Activated T-helper 2 cell treated with anti-CD3 and anti-CD28 coated beads, Interferon-gamma antibody, Interleukin-2, Interleukin-4, amounts not matched to agents 10 μg/mL and 5 μg/mL and 100 μg/mL, durations not matched to agents 14 hours and 24 hours and 36 hours (primary cell): Measurements from ENCODE around the gene HSPA5. TPM values are rescaled to one million over a fixed set of nuclear protein-coding genes. Genes with fewer than 3 reads are reported as not detected.
A peak's percentile ranks its signal among the peaks of the same experiment; 100 is the strongest.
"Not testable (repeated sequence)": the region's sequence is repeated elsewhere in the genome, so short reads cannot be mapped to it uniquely, and the experiment has no call there.

ENCODE experiments used
- DNase-seq: peaks from one replicate; pipeline ENCODE4 v3.0.0; 2021; ENCODE audit warnings: low spot score
- H3K27ac Mint-ChIP-seq: one replicate; pipeline ENCODE4 v1.8.0; 2021; ENCODE audit warnings: mixed read lengths
- H3K27me3 Mint-ChIP-seq: one replicate; pipeline ENCODE4 v1.8.0; 2021; ENCODE audit warnings: low read depth, mixed read lengths
- H3K36me3 Mint-ChIP-seq: one replicate; pipeline ENCODE4 v1.8.0; 2021; ENCODE audit warnings: low read depth, mixed read lengths
- H3K4me1 Mint-ChIP-seq: one replicate; pipeline ENCODE4 v1.8.0; 2021; ENCODE audit warnings: low read depth, mixed read lengths
- H3K4me3 Mint-ChIP-seq: one replicate; pipeline ENCODE4 v1.8.0; 2021; ENCODE audit warnings: low read depth, mild to moderate bottlenecking, moderate library complexity, mixed read lengths
- H3K9me3 Mint-ChIP-seq: one replicate; pipeline ENCODE4 v1.8.0; 2021; ENCODE audit warnings: mixed read lengths
- intact Hi-C: fragments of 100-400 bp; cut with micrococcal nuclease; formaldehyde crosslinking; loops from one replicate; pipeline ENCODE4 v1.15.1; 2023
- total RNA-seq: library from RNA; stranded (reverse); gene quantifications from 2 replicates; pipeline ENCODE4 v1.2.3, GENCODE V29; 2022

The HSPA5 gene
- total RNA-seq, 1 donor from 2014 or later, result 285 TPM

DNA sequence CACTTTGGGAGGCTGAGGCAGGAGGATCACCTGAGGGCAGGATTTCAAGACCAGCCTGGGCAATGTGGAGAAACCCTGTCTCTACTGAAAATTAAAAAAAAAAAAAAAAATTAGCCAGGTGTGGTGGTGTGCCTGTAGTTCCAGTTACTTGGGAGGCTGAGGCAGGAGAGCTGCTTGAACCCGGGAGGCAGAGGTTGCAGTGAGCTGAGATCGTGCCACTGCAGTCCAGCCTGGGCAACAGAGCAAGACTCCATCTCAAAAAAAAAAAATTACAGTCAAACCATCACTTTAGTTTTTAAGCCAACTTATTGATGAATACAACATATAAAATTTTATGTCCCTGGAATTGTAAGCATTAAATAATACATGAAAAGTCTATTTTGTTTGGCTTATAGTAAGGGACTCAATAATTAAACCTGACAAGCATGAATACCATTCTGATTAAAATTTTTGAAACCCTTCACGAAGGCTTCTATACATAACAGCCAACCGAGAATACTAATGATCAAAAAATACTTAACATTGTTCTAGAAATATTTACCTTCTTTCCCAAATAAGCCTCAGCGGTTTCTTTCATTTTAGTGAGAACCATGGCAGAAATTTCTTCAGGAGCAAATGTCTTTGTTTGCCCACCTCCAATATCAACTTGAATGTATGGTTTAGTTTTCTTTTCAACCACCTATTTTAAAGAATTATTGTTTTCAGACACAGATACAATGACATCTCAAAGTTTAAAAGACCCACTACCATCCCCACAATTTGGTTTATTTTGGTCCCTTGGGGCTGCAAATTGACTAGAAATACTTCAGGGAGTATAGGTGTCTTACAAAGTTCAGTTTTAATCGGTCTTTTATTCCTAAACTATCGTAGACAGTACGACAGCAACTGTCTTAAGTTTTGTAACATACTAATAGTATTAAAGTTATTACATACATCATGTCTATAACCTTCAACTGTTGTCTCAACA lies 1.2 kb downstream of the HSPA5 start:
- H3K36me3 Mint-ChIP-seq, result peaks cover 64% of the 10 kb centered on the region
- intact Hi-C loops, result loop anchor here (2.0 to 10.0 kb wide), 4 partner anchors 92 to 465 kb away; partner anchors contain the start of genes NR6A1 and OLFML2A
- H3K27ac Mint-ChIP-seq, result peak overlapping the region; percentile 98
- no peaks in the 10 kb centered on the region for H3K9me3 Mint-ChIP-seq
- H3K4me3 Mint-ChIP-seq, result peak overlapping the region; percentile 100
- no peaks in the 10 kb centered on the region for H3K27me3 Mint-ChIP-seq
- H3K4me1 Mint-ChIP-seq, result peaks cover 43% of the 10 kb centered on the region
- DNase-seq, result no peak

DNA sequence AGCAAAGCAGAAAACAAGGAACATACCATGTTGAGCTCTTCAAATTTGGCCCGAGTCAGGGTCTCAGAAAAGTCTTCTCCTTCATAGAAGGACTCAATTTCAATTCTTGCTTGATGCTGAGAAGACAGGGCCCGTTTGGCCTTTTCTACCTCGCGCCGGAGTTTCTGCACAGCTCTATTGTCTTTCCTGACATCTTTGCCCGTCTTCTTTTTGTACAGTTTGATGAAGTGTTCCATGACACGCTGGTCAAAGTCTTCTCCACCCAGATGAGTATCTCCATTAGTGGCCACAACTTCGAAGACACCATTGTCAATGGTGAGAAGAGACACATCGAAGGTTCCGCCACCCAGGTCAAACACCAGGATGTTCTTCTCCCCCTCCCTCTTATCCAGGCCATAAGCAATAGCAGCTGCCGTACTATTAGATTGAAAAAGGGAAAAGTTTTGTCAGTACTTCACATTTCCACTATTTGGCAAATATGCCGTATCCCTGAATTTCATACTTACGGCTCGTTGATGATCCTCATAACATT lies 2.2 kb downstream of the HSPA5 start:
- Mint-ChIP-seq H3K4me1 (peaks cover 43% of the 10 kb centered on the region), H3K27me3 (no peaks in the 10 kb centered on the region), H3K36me3 (peaks cover 68% of the 10 kb centered on the region), H3K27ac (peak overlapping the region; percentile 28), H3K4me3 (peak overlapping the region; percentile 100), H3K9me3 (no peaks in the 10 kb centered on the region)
- no peak for DNase-seq
- intact Hi-C loops, result loop anchor here (10.0 kb wide), 1 partner anchor 126 kb away; no protein-coding TSS in a partner anchor

- H3K9me3 Mint-ChIP-seq, result no peaks in the 10 kb centered on the region
- intact Hi-C loops, result loop anchor here (10.0 kb wide), 1 partner anchor 126 kb away; no protein-coding TSS in a partner anchor
- peaks cover 39% of the 10 kb centered on the region for H3K4me1 Mint-ChIP-seq
- H3K4me3 Mint-ChIP-seq, result peak overlapping the region; percentile 100
- DNase-seq, result no peak
- H3K27ac Mint-ChIP-seq, result peak overlapping the region; percentile 55
- peaks cover 74% of the 10 kb centered on the region for H3K36me3 Mint-ChIP-seq
- no peaks in the 10 kb centered on the region for H3K27me3 Mint-ChIP-seq
Measured at GRCh38 chr9:125238127-125238914, 2.8 kb downstream of the HSPA5 start.

DNA sequence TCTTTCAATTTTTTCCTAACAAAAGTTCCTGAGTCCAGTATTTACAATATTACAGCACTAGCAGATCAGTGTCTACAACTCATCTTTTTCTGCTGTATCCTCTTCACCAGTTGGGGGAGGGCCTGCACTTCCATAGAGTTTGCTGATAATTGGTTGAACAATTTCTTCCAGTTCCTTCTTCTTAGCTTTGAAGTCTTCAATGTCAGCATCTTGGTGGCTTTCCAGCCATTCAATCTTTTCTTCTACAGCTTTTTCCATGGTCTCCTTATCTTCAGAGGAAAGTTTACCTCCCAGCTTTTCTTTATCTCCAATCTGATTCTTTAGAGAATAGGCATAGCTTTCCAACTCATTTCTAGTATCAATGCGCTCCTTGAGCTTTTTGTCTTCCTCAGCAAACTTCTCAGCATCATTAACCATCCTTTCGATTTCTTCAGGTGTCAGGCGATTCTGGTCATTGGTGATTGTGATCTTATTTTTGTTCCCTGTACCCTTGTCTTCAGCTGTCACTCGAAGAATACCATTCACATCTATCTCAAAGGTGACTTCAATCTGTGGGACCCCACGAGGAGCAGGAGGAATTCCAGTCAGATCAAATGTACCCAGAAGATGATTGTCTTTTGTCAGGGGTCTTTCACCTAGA lies 4.5 kb downstream of the HSPA5 start:
- DNase-seq, H3K9me3 Mint-ChIP-seq, H3K27me3 Mint-ChIP-seq: not testable (repeated sequence)
- Mint-ChIP-seq H3K36me3 (peaks cover 82% of the 10 kb centered on the region), H3K4me3 (peak overlapping the region; percentile 100), H3K27ac (peak overlapping the region; percentile 50), H3K4me1 (peaks cover 35% of the 10 kb centered on the region)
- intact Hi-C loops, result loop anchor here (10.0 kb wide), 1 partner anchor 128 kb away; no protein-coding TSS in a partner anchor

DNA sequence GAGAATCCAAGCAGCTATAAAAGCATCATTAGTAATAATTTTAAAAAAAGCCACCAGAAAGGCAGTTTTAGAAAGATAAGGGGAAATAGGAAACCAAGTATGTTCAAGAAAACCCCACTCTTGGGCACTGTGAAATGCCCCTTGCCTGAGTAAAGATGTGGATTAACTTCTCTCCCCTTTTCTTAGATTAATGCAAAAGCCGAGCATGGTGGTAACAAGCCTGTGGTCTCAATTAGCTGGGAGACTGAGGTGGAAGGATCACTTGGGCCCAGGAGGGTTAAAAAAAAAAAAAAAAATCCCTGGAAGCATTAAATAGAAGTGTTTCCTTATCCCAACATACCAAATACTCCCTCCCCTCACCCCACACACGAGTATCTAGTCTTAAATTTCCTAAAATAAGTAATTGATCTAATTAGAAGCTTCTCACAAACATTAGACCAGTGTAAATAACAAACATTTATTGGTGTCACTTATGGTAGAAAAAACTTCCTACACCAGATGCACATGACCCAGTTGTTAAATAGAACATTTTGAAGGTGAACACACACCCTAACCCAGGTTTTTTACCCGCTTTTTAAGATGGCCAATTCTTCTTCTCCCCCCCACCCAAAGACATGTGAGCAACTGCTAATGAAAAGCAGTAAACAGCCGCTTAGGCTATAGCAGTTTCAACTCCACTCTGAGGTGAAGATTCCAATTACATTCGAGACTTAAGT lies 5.2 kb downstream of the HSPA5 start:
- Mint-ChIP-seq H3K4me3 (peak overlapping the region; percentile 100), H3K27me3 (no peaks in the 10 kb centered on the region), H3K4me1 (peaks cover 35% of the 10 kb centered on the region), H3K9me3 (no peaks in the 10 kb centered on the region), H3K36me3 (peaks cover 81% of the 10 kb centered on the region), H3K27ac (no peak overlapping the region)
- intact Hi-C loops, result loop anchor here (10.0 kb wide), 1 partner anchor 129 kb away; no protein-coding TSS in a partner anchor
- DNase-seq, result no peak

GRCh38 chr9:125234099-125234498 lies 7.0 kb downstream of the HSPA5 start:
- H3K4me3 Mint-ChIP-seq, H3K27ac Mint-ChIP-seq, H3K9me3 Mint-ChIP-seq, H3K27me3 Mint-ChIP-seq, DNase-seq: not testable (repeated sequence)
- intact Hi-C loops, result loop anchor here (10.0 kb wide), 1 partner anchor 131 kb away; no protein-coding TSS in a partner anchor
- peaks cover 33% of the 10 kb centered on the region for H3K4me1 Mint-ChIP-seq
- H3K36me3 Mint-ChIP-seq, result peaks cover 66% of the 10 kb centered on the region

GRCh38 chr9:125233678-125234077 lies 7.5 kb downstream of the HSPA5 start:
- Mint-ChIP-seq H3K36me3 (peaks cover 61% of the 10 kb centered on the region), H3K27ac (no peak overlapping the region), H3K9me3 (no peaks in the 10 kb centered on the region), H3K27me3 (no peaks in the 10 kb centered on the region), H3K4me3 (no peak overlapping the region), H3K4me1 (peaks cover 29% of the 10 kb centered on the region)
- intact Hi-C loops, result loop anchor here (10.0 kb wide), 1 partner anchor 131 kb away; no protein-coding TSS in a partner anchor
- no peak for DNase-seq

GRCh38 chr9:125227761-125228160 lies 13.4 kb downstream of the HSPA5 start:
- DNase-seq, result no peak
- Mint-ChIP-seq H3K27me3 (no peaks in the 10 kb centered on the region), H3K4me1 (no peaks in the 10 kb centered on the region), H3K9me3 (no peaks in the 10 kb centered on the region), H3K4me3 (no peak overlapping the region), H3K27ac (no peak overlapping the region), H3K36me3 (peaks cover 17% of the 10 kb centered on the region)
- intact Hi-C loops, result no loop called here

DNA sequence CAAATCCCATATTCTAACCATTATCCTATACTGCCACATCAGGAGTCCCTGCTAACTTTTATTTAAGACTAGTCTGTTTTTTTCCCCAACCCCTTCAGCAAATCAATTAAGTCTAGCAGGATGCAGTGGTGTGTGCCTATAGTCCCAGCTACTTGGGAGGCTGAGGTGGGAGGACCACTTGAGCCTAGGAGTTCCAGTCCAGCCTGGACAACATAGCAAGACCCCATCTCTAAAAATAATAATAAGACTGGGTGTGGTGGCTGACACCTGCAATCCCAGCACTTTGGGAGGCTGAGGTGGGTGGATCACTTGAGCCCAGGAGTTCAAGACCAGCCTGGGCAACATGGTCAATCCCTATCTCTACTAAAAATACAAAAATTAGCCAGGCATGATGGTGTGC lies 16.3 kb downstream of the HSPA5 start:
- H3K4me1 Mint-ChIP-seq, H3K4me3 Mint-ChIP-seq, H3K27ac Mint-ChIP-seq, intact Hi-C loops, H3K27me3 Mint-ChIP-seq, H3K9me3 Mint-ChIP-seq, DNase-seq: not testable (repeated sequence)
- peaks cover 24% of the 10 kb centered on the region for H3K36me3 Mint-ChIP-seq

DNA sequence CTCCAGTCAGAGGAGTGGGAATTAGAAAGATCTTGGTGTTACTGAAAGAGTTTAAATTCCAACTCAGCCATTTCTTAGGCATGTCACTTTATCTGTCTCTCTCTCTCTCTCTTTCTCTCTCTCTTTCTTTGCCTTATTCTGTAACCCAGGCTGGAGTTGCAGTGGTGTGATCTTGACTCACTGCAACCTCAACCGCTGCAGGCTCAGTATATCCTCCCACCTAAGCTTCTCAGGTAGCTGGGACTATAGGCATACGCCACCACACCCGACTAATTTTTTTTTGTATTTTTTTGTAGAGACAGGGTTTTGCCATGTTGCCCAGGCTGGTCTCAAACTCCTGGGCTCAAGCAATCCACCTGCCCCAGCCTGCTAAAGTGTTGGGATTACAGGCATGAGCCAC lies 22.5 kb downstream of the HSPA5 start:
- intact Hi-C loops, result no loop called here
- Mint-ChIP-seq H3K36me3 (peaks cover 32% of the 10 kb centered on the region), H3K27me3 (no peaks in the 10 kb centered on the region), H3K4me3 (no peak overlapping the region), H3K4me1 (no peaks in the 10 kb centered on the region), H3K27ac (no peak overlapping the region), H3K9me3 (no peaks in the 10 kb centered on the region)
- DNase-seq, result no peak

- Mint-ChIP-seq H3K4me1 (no peaks in the 10 kb centered on the region), H3K27ac (no peak overlapping the region), H3K4me3 (no peak overlapping the region), H3K27me3 (no peaks in the 10 kb centered on the region), H3K9me3 (no peaks in the 10 kb centered on the region), H3K36me3 (peaks cover 37% of the 10 kb centered on the region)
- intact Hi-C loops, result no loop called here
- DNase-seq, result no peak
Measured at GRCh38 chr9:125214186-125214585, 27.0 kb downstream of the HSPA5 start.
